ENCODE data around the gene ANKLE1. TPM values are rescaled to one million over a fixed set of nuclear protein-coding genes. Genes with fewer than 3 reads are reported as not detected.

Gene ANKLE1
- total RNA-seq = 0.39 and 4.3 TPM in 2 replicates

GRCh38 chr19:17281391-17282304 lies at the start of gene ANKLE1:
Gene ANKLE1 (plus strand): TSS chr19:17281901. CDS start chr19:17281921, 20 bp downstream.
- no peak for DNase-seq (ENCODE audit: extremely low read depth, low read depth, low spot score)

DNA sequence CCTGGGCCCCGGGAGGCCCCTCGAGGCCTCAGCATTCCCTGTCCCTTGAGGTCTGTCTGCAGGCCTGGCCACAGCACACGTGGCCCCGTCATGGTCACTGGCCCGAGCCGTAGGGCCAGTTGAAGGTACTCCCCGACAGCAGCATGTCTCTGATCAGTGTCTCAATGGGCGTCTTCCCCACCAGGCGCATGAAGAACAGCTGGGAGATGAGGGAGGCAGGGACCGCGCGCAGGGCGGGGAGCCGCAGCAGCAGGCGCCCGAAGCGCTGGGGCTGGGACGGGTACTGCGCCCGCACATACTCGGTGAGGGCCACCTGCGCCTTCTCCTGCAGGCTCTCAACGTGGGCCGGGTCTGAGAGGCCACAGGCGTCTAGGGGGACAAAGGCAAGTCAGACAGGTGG lies 49.4 kb upstream of the ANKLE1 start:
- no peak for DNase-seq (ENCODE audit: extremely low read depth, low read depth, low spot score)

- no peak for DNase-seq (ENCODE audit: extremely low read depth, low read depth, low spot score)
Observed at GRCh38 chr19:17234911-17235299, 46.8 kb upstream of the ANKLE1 start.

DNA sequence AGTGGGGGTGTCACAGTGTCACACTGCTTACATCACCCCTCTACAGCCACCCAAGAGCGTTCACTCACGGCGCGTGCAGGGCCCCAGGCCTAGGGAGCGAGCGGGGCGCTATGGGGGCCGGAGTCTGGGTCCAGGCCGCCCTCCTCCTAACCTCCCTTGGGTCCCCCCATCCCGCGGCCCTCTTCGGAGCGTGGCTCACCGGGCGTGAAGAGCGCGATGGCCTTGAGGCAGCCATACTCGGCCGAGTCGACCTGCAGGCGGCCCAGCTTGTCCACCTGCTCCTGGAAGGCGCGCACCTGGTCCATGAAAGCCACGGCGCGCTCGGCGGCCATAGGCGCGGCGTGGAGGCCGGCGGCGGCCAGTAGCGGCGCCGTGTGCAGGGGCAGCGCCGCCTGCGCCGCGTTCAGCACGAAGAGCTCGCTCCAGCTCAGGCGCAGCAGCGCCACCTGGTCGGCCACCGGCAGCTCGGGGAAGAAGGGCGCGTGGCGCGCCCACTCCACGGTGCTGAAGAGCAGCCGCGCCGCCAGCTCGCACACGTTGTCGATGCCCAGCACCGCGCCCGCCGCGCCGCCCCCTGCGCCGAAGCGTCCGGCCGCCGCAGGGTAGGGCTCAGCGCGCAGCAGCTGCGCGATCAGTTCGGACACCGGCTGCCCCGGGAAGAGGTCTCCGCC lies 46.3 kb upstream of the ANKLE1 start:
- no peak for DNase-seq (ENCODE audit: extremely low read depth, low read depth, low spot score)

- DNase-seq (ENCODE audit: extremely low read depth, low read depth, low spot score) = no peak
Observed at GRCh38 chr19:17235971-17236777, 45.5 kb upstream of the ANKLE1 start.

DNA sequence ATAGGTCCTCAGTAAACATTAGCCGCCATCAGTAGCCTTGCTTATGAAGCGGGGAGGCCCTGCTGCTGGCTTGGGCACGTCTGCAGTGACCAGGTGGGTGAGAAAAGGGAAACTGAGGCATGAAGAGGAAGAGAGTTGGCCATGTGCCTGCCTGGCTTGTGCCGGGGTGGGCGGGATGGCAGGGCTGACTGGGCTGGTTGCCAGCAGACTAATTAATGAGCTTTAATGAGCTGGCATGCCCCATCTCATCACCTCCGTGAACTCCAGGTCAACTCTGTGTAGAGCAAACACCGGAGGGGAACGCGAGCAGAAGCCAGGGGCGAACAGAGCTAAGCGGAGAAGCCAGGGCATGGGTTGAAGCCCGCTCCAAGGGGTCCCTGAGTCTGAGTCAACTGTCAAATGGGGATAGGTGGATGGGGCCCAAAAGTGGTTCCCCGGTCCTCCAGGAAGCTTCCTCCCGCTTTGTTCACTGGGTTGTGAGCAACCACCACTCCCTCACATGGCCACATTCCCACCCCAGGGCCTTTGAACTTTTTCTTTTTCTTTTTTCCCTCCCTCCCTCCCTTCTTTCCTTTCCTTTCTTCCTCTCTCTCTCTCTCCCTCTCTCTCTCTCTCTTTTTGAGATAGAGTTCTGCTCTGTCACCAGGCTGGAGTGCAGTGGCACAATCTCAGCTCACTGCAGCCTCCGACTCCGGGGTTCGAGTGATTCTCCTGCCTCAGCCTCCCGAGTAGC lies 44.7 kb upstream of the ANKLE1 start:
- no peak for DNase-seq (ENCODE audit: extremely low read depth, low read depth, low spot score)

- no peak for DNase-seq (ENCODE audit: extremely low read depth, low read depth, low spot score)
Observed at GRCh38 chr19:17237747-17238706, 43.7 kb upstream of the ANKLE1 start.

DNA sequence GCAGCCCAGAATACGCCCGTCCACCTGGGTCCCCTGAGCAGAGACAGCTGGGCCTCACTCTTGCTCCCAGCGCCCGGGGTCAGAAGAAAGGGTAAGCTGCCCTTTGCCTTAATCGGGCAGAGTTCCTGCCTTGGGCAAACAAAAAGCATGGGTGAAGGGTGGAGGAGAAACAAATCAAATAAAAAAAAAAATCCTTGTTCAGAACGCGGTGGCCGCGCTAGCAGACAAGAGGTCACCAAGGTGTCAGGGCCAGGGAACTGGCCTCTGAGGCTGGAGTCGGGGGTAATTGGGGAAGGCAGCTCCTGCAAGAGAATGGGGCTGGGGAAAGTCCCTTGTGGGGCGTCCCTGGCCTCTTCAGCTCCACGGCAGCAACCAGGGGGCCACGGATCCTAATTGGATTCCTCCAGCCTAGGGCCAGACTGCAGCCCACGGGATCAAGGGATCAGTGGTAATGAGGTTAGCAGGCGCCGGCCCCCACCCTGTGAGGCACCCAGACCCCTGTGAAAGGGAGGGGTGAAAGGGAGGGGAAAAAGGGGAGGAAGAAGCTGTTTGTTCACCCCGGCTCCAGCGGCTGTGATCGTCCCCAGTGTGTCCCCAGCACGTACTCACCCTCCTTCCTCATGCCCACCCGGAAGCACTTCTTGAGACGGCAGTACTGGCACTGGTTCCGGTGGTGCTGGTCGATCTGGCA lies 41.5 kb upstream of the ANKLE1 start:
- DNase-seq (ENCODE audit: extremely low read depth, low read depth, low spot score) = no peak

DNA sequence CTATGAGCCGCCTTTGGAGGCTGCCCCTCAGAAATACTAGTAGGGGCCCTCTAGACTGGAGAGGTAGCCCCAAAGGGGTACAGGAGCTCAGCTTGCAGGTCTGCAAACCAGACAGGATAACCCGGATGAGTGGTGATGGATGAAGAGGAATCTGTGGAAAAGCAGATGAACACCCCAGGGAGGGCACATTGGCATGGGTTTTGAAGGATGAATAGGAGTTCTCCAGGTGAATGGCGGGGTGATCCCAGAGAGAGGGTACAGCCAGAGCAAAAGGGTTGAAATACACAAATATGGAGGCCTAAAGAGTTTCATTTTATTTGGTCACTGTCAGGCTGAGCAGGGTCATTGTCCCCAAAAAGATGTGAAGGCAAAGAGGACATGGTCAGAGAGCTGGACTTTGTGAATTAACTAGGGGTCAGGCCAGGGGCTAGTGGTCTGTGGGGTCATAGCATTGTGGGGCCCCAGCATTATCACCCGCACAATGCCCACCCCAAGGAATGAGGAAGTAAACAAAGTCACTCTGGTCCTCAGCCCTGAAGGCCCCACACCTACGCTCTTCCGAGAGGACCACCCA lies 40.8 kb upstream of the ANKLE1 start:
- no peak for DNase-seq (ENCODE audit: extremely low read depth, low read depth, low spot score)

DNA sequence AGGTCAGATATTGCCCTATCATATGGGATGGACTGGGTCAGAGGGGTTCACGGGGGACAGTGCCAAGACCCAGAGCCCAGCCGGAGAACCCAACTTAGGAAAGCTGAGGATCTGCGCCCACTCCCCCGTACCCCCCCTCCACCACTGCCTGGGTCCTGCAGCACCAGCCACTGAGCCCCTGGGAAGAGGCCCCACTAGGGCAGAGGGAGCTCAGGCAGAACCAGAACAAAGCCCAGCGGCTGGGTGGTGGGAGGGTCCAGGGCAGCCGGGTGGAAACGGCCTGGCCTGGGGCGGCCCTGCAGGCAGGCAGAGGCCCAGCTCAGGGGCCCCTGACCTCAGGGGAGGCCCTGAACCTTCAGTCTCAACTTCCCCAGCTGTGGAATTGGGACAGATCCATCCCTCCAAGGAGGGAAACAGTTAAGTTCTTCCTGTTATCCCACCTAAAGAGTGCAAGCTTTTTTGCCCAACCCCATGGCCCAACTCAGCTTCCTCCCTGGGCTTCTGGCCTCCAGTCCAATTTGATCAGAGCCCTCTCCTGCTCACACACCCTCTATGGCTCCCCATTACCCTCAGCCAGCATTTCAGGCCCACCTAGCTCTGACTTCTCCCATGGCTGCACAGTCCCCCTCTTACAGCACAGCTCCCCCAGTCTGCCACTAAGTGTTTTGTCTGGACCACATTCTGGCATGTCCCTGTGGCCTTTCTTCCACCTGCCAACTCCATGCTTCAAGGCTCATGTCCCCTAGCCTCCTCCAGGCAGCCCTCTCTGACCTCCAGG lies 39.1 kb upstream of the ANKLE1 start:
- no peak for DNase-seq (ENCODE audit: extremely low read depth, low read depth, low spot score)

DNA sequence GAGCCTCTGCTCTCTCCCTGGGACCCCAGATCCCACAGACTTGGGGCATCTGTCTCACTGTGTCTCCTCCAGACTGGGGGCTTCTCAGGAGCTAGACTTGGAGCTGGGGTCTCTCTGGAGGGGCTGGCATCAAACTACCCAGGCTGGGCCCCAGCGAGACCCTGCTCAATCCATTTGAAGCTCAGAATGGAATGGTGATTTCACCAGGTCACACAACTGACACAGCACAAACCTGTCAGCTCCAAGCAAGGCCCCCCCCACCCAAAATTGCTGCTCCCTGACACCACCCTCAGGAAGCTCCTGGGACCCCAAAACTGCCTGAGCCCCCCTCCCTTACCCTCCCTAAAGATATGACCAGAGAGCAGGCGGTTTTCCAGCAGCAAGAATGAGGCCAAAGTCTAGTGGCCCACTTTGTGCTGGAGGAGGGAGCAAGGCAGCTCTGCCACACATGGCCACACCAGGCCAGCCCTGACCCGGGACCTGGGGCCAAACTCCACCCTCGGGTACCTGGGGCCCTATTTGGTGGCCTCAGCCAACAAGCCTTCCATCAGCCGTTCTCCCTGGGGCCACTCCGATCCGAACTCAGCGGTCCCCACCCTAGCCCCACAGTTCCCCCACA lies 38.4 kb upstream of the ANKLE1 start:
- no peak for DNase-seq (ENCODE audit: extremely low read depth, low read depth, low spot score)

GRCh38 chr19:17243830-17244617 lies 37.7 kb upstream of the ANKLE1 start:
- no peak for DNase-seq (ENCODE audit: extremely low read depth, low read depth, low spot score)

DNA sequence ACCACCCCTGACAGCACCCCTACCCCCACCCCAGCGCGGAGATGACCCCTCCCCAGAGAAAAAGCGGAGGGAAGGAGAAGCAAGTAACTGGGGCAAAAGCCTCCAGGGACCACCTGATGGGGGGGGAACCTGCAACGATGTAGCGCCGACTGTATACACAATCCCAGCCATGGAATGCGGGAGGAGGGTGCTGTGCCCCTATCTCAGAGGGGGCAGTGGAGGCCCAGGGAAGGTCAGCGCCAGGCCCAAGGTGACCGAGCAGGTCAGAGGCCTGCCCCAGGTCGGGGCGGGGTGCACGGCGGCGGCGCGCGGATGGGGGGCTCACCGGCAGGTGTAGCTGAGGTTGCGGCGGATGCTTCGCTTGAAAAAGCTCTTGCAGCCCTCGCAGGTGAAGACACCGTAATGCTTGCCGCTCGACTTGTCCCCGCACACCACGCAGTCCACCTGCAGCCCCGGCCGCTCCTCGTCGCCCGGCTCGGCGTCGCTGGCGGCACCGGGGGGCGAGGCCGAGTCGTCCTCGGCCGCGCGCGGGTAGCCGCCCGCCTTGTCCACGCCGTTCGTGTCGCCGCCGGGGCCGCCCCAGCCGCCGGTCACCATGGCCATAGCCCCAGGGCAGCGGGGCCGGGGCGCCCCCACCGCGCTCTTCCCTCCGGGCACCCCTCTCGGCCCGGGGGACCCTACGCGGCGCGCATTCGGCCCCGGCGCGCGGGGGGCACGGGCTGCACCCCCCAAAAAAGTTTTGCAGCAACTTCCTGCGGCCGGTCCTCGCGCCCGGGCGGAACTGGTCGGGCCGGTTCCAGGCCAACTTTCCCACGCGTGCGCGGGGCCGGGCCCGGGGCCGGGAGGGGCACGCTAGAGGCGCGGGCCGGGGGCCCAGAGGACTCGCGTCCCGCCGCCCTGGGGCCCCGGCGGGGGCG lies 36.8 kb upstream of the ANKLE1 start:
- DNase-seq (ENCODE audit: extremely low read depth, low read depth, low spot score) = no peak

- no peak for DNase-seq (ENCODE audit: extremely low read depth, low read depth, low spot score)
Observed at GRCh38 chr19:17245535-17245984, 36.1 kb upstream of the ANKLE1 start, which contains the start of gene NR2F6. Gene NR2F6 (minus strand): TSS chr19:17245919. CDS start chr19:17245220, 699 bp downstream.

All from glomerular endothelial cell (primary cell).